Mesendoderm (in vitro differentiated cells): ENCODE results near the gene ONECUT3.

Experiments used
- DNase-seq: peaks from one replicate; pipeline ENCODE4 v3.0.0; 2013
- H2AK5ac ChIP-seq: 2 replicates; pipeline ENCODE4 v1.6.1; 2013; ENCODE audit warnings: low read length, inconsistent platforms
- H2BK120ac ChIP-seq: 2 replicates; pipeline ENCODE4 v1.6.1; 2013; ENCODE audit warnings: low read depth, mild to moderate bottlenecking, low read length, moderate library complexity, mixed read lengths
- H2BK15ac ChIP-seq: replicated peaks from 2 replicates; pipeline ENCODE4 v1.6.1; 2013; ENCODE audit warnings: low read depth, mild to moderate bottlenecking, moderate library complexity
- H2BK5ac ChIP-seq: 2 replicates; pipeline ENCODE4 v1.6.1; 2013; ENCODE audit warnings: low read length, inconsistent platforms
- H3K18ac ChIP-seq: 2 replicates; pipeline ENCODE4 v1.6.1; 2013; ENCODE audit warnings: mild to moderate bottlenecking, low read length, mixed read lengths
- H3K23ac ChIP-seq: one replicate; pipeline ENCODE4 v1.6.1; 2013; ENCODE audit warnings: low read length
- H3K27ac ChIP-seq: 2 replicates; pipeline ENCODE4 v1.5.1; 2013; ENCODE audit warnings: low read depth, mild to moderate bottlenecking, inconsistent platforms, low read length, moderate library complexity
- H3K27me3 ChIP-seq: 2 replicates; pipeline ENCODE4 v1.6.1; 2013; ENCODE audit warnings: low read length, control low read depth, mild to moderate bottlenecking, inconsistent platforms; ENCODE audit not compliant: insufficient read depth, poor library complexity
- H3K36me3 ChIP-seq: 2 replicates; pipeline ENCODE4 v1.6.1; 2013; ENCODE audit warnings: low read length, inconsistent platforms; ENCODE audit not compliant: control insufficient read depth, insufficient read depth
- H3K4ac ChIP-seq: one replicate; pipeline ENCODE4 v1.6.1; 2013; ENCODE audit warnings: low read depth, mild to moderate bottlenecking, low read length, moderate library complexity
- H3K4me1 ChIP-seq: 2 replicates; pipeline ENCODE4 v1.6.1; 2013; ENCODE audit warnings: low read depth, low read length, inconsistent platforms; ENCODE audit not compliant: control insufficient read depth
- H3K4me2 ChIP-seq: 2 replicates; pipeline ENCODE4 v1.6.1; 2013; ENCODE audit warnings: low read length
- H3K4me3 ChIP-seq: 2 replicates; pipeline ENCODE4 v1.5.1; 2013; ENCODE audit warnings: mild to moderate bottlenecking, low read length
- H3K56ac ChIP-seq: one replicate; pipeline ENCODE4 v1.6.1; 2013; ENCODE audit warnings: low read length
- H3K79me1 ChIP-seq: 2 replicates; pipeline ENCODE4 v1.6.1; 2013; ENCODE audit warnings: low read length, inconsistent platforms
- H3K79me2 ChIP-seq: 2 replicates; pipeline ENCODE4 v1.6.1; 2013; ENCODE audit warnings: mild to moderate bottlenecking, low read length; ENCODE audit not compliant: control insufficient read depth, insufficient read depth
- H3K9ac ChIP-seq: 2 replicates; pipeline ENCODE4 v1.6.1; 2013; ENCODE audit warnings: low read length, inconsistent platforms
- H4K5ac ChIP-seq: one replicate; pipeline ENCODE4 v1.6.1; 2013; ENCODE audit warnings: low read length
- H4K8ac ChIP-seq: one replicate; pipeline ENCODE4 v1.6.1; 2013; ENCODE audit warnings: low read depth, mild to moderate bottlenecking, control low read depth, low read length, moderate library complexity
- WGBS: extraction: QIAGEN DNeasy Blood & Tissue Kit; methylation state at CpG from one replicate; pipeline ENCODE4 v1.1.7; 2013; ENCODE audit warnings: low lambda C conversion rate, missing lambda C conversion rate; ENCODE audit not compliant: insufficient coverage; ENCODE audit errors: extremely low coverage; 5-methylcytosine and 5-hydroxymethylcytosine counted together

The ONECUT3 gene

DNA sequence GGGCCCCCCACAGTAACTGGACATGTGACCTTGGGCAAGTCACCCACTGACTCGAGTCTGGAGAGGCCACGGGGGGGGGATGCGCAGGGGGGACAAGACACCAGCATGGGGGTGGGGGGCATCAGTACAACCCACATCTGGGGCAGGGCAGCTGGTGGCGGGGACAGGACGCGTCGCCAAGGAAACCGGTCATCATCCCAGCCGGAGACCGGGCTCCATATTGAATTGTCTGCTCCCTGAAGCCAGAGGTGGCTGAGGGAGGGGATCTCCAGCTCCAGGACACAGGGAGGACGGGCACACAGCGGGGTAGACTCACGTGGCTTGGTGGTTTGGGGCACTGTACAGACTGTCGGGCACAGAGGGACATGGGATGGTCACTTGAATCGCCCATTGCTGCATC lies 11.4 kb downstream of the ONECUT3 start:
- H3K4ac ChIP-seq = no peak overlapping the region
- H3K4me1 ChIP-seq = no peaks in the 10 kb centered on the region
- no peak overlapping the region for H3K18ac ChIP-seq
- no peaks in the 10 kb centered on the region for H3K79me2 ChIP-seq
- no peak overlapping the region for H2AK5ac ChIP-seq
- WGBS = no CpG with 5 or more reads among the region's 15 CpGs
- no peak overlapping the region for H3K4me3 ChIP-seq
- H4K8ac ChIP-seq = no peak overlapping the region
- DNase-seq = no peak
- no peak overlapping the region for H3K27ac ChIP-seq
- H4K5ac ChIP-seq = no peak overlapping the region
- H3K9ac ChIP-seq = no peak overlapping the region
- peaks cover 70% of the 10 kb centered on the region for H3K27me3 ChIP-seq
- H2BK5ac ChIP-seq = no peak overlapping the region
- H3K79me1 ChIP-seq = no peaks in the 10 kb centered on the region
- no peaks in the 10 kb centered on the region for H3K36me3 ChIP-seq
- no peak overlapping the region for H2BK120ac ChIP-seq
- H3K23ac ChIP-seq = no peak overlapping the region
- H3K4me2 ChIP-seq = no peak overlapping the region
- no peak overlapping the region for H2BK15ac ChIP-seq
- H3K56ac ChIP-seq = no peak overlapping the region

DNA sequence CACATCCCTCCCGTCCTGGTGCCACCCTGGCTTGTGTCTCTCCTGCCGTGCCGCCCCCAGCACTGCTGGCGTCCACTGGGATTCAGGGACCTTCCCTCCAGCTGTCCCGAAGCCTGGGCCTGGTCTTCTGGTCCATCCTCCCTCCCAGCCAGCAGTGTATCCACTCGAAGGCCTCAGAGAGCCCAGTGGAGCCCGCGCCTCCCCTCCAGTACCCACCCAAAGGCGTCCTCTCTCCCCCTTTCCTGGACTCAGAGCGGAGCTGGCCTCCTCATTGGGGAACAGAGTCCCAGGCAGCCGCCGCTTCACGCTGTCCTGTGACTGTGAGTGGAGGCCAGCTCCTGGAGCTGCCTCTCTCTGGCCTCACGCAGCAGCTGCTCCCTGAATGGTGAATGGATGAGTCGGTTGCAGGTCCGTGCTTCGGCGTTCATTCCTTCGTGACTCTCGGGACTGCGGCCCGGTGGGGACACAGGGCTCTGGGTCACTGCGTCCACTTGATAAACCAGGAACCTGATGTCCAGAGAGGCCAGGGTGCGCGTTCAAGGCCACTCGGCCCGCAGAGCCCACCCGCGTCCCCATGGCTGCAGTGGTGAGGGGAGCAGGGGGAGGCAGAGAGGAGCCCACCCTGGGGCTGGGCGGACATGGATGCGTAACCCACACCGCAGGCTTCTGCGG lies 12.1 kb downstream of the ONECUT3 start:
- no peak overlapping the region for H2BK5ac ChIP-seq
- peaks cover 63% of the 10 kb centered on the region for H3K27me3 ChIP-seq
- no peak overlapping the region for H3K4me3 ChIP-seq
- H2BK15ac ChIP-seq = no peak overlapping the region
- H3K4me1 ChIP-seq = no peaks in the 10 kb centered on the region
- no peaks in the 10 kb centered on the region for H3K79me2 ChIP-seq
- no peak overlapping the region for H3K4me2 ChIP-seq
- no peak overlapping the region for H3K18ac ChIP-seq
- H3K9ac ChIP-seq = no peak overlapping the region
- H3K23ac ChIP-seq = peak overlapping the region; percentile 94
- H3K4ac ChIP-seq = no peak overlapping the region
- WGBS = no CpG with 5 or more reads among the region's 33 CpGs
- no peak overlapping the region for H3K27ac ChIP-seq
- H4K5ac ChIP-seq = no peak overlapping the region
- no peak overlapping the region for H2AK5ac ChIP-seq
- H3K56ac ChIP-seq = no peak overlapping the region
- H2BK120ac ChIP-seq = no peak overlapping the region
- DNase-seq = no peak
- no peaks in the 10 kb centered on the region for H3K36me3 ChIP-seq
- no peaks in the 10 kb centered on the region for H3K79me1 ChIP-seq
- H4K8ac ChIP-seq = no peak overlapping the region

DNA sequence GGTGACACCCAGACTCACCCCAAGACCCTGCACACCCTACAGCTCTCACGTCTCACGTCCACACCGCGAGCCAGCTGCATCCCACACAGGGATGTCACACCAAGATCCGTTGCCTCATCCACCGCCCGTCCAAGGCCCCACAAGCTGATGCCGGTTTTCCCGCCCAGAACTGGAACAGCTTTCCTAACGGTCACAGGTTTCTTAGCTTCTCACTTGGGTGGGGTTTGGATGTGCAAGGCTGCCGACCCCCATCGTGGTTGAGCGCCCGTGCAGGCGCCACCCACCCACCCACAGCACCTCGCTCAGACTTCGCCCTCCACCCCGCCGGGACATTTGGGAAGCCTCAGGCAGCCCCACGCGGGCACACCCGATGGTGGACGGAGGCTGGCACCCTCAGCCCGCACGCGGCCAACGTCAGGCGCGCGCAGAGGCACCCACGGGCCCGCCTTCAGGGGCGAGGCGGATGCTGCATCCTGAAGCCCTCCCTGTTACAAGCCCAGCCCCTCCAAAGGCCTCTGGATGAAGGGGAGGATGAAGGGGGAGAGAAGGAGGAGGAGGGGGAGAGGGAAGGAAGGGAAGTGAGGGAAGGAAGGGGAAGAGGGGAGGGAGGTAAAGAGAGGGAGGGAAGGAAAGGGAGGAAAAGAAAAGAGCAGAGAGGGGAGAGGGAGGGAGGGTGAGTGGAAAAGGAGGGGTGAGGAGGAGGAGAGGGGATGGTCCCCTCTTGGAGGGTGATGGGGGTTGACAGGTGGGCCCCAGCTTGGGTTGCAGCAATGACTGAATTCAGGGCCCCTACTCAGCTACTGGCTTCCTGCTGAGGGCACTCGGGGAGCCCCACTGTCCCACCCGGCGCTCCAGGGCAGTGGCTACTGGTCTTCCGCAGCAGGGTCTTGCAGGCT lies 12.8 kb downstream of the ONECUT3 start:
- Histone ChIP-seq H3K36me3 (no peaks in the 10 kb centered on the region), H3K56ac (no peak overlapping the region), H3K4ac (no peak overlapping the region), H4K5ac (no peak overlapping the region), H2BK15ac (no peak overlapping the region), H3K4me2 (no peak overlapping the region), H2AK5ac (no peak overlapping the region), H3K23ac (no peak overlapping the region), H4K8ac (no peak overlapping the region), H3K27me3 (peaks cover 57% of the 10 kb centered on the region), H3K18ac (no peak overlapping the region), H3K9ac (no peak overlapping the region), H3K4me3 (no peak overlapping the region), H3K4me1 (no peaks in the 10 kb centered on the region), H2BK5ac (no peak overlapping the region), H3K79me1 (no peaks in the 10 kb centered on the region), H2BK120ac (no peak overlapping the region), H3K27ac (no peak overlapping the region), H3K79me2 (no peaks in the 10 kb centered on the region)
- WGBS = no CpG with 5 or more reads among the region's 38 CpGs
- DNase-seq = no peak

DNA sequence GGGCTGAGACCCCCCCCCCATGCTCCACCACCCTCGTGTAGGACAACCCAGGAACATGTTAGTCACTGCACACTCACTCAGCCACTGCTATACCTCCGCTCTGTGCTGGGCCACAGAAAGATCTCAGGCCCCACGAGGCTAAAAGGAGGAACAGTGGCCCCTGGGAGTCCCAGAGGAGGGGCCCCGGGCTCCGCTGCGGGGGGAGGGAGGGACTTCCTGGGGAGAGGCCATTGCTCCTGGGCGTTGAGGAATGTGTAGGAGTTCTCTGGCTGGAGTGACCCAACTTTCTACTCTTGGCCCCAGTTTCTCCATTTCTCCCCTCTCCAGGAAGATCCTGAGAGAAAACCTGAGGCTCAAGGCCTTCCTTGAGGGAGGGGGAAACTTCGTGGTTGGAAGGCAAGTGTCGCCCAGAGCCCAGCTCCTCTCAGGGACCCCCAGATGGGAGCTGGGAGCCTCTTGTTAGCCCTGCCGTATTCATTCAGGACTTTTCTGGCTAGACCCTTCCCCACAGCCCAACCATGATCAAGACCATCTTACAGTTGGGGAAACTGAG lies 13.6 kb downstream of the ONECUT3 start:
- Histone ChIP-seq H3K27ac (no peak overlapping the region), H4K5ac (no peak overlapping the region), H3K4me3 (no peak overlapping the region), H2AK5ac (no peak overlapping the region), H2BK15ac (no peak overlapping the region), H3K4me1 (no peaks in the 10 kb centered on the region), H3K18ac (no peak overlapping the region), H3K9ac (no peak overlapping the region), H3K4me2 (no peak overlapping the region), H4K8ac (no peak overlapping the region), H3K23ac (no peak overlapping the region), H3K56ac (no peak overlapping the region), H3K4ac (no peak overlapping the region), H3K79me2 (no peaks in the 10 kb centered on the region), H3K27me3 (peaks cover 51% of the 10 kb centered on the region), H2BK120ac (no peak overlapping the region), H2BK5ac (no peak overlapping the region), H3K36me3 (no peaks in the 10 kb centered on the region), H3K79me1 (no peaks in the 10 kb centered on the region)
- no peak for DNase-seq
- WGBS = no CpG with 5 or more reads among the region's 10 CpGs

DNA sequence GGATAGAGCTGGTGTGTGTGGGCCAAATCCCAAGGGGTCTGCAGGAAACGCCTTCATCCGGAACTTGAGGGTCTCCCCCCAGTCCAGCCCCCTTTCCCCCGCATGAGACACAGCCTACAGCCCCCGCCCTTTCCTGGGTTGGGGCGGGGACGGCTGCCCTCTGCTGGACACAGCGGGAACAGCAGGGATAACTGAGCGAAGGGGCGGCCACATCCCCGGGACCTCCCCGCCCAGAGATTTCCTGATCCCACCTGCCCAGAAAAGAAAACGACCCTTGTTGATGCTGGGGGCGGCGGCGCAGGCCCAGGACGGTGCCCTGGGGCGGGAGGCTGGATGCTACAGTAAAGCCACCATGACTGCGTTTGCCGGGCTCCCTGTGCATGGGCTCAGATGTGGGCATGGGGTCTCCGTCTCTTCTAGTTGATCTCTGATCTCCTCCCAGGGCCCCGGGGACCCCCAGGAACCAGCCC lies 14.2 kb downstream of the ONECUT3 start:
- no peak overlapping the region for H3K27ac ChIP-seq
- no peak overlapping the region for H2BK15ac ChIP-seq
- H2AK5ac ChIP-seq = no peak overlapping the region
- no peaks in the 10 kb centered on the region for H3K79me1 ChIP-seq
- no peak overlapping the region for H3K23ac ChIP-seq
- H3K4me1 ChIP-seq = no peaks in the 10 kb centered on the region
- no peak overlapping the region for H4K8ac ChIP-seq
- no CpG with 5 or more reads among the region's 21 CpGs for WGBS
- no peak for DNase-seq
- H3K27me3 ChIP-seq = peaks cover 45% of the 10 kb centered on the region
- H3K4me3 ChIP-seq = no peak overlapping the region
- H3K79me2 ChIP-seq = no peaks in the 10 kb centered on the region
- H3K36me3 ChIP-seq = no peaks in the 10 kb centered on the region
- H2BK5ac ChIP-seq = no peak overlapping the region
- no peak overlapping the region for H3K4ac ChIP-seq
- no peak overlapping the region for H3K9ac ChIP-seq
- no peak overlapping the region for H2BK120ac ChIP-seq
- H3K18ac ChIP-seq = no peak overlapping the region
- no peak overlapping the region for H3K4me2 ChIP-seq
- no peak overlapping the region for H3K56ac ChIP-seq
- H4K5ac ChIP-seq = no peak overlapping the region
